Measurements from ENCODE around the gene SPECC1L.
"Not testable (repeated sequence)": the region's sequence is repeated elsewhere in the genome, so short reads cannot be mapped to it uniquely, and the experiment has no call there.

Gene SPECC1L

DNA sequence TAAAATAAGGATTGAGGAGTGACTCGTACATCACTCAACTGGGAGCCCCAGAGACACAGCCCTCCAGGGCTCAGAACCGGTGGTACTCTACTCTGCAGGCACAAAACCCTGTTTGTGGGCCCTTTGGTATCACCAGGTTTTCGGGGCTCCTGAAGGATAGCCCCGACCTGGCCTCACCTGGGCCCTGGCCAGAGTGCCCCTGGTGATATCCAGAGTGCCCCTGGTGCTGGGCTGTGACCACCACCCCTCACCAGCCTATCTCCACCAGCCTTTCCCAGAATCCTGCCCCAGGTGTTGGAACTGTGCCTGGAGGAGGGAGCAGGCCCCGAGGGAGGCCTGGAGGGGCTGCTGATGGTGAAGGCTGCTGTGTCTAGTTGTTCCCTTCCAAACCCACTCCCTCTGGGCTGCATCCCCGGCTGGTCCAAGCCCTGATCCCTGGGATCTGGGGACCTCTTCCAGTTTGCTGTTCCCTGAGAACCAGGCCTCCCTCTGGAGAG is 23.6 kb upstream of the SPECC1L start:
- Histone ChIP-seq H3K27me3 (ENCODE audit: control insufficient read depth in 1 of 2, insufficient read depth in 2 of 2, low read length in 2 of 2) (no peaks in the 10 kb centered on the region), H3K4me3 (ENCODE audit: low read depth in 1 of 2, low read length in 2 of 2) (no peak overlapping the region), H3K9me3 (ENCODE audit: control insufficient read depth in 1 of 2, low read length in 2 of 2) (no peaks in the 10 kb centered on the region), H3K27ac (ENCODE audit: low read depth, low read length) (peak overlapping the region; percentile 42), H3K36me3 (ENCODE audit: control insufficient read depth in 1 of 2, insufficient read depth in 2 of 2, low read length in 2 of 2) (no peaks in the 10 kb centered on the region), H3K4me1 (ENCODE audit: control insufficient read depth in 1 of 2, insufficient read depth in 2 of 2, low read length in 2 of 2) (peaks cover 4 to 14% of the 10 kb centered on the region in 2 donors), H3K9ac (ENCODE audit: low read depth in 1 of 2, low read length in 2 of 2) (no peak overlapping the region)

- H3K9me3 ChIP-seq (ENCODE audit: control insufficient read depth in 1 of 2, low read length in 2 of 2), result no peaks in the 10 kb centered on the region
- no peak overlapping the region for H3K9ac ChIP-seq (ENCODE audit: low read depth in 1 of 2, low read length in 2 of 2)
- no peak overlapping the region for H3K4me3 ChIP-seq (ENCODE audit: low read depth in 1 of 2, low read length in 2 of 2)
- no peaks in the 10 kb centered on the region for H3K27me3 ChIP-seq (ENCODE audit: control insufficient read depth in 1 of 2, insufficient read depth in 2 of 2, low read length in 2 of 2)
- no peaks in the 10 kb centered on the region for H3K36me3 ChIP-seq (ENCODE audit: control insufficient read depth in 1 of 2, insufficient read depth in 2 of 2, low read length in 2 of 2)
- H3K27ac ChIP-seq (ENCODE audit: low read depth, low read length), result no peak overlapping the region
- H3K4me1 ChIP-seq (ENCODE audit: control insufficient read depth in 1 of 2, insufficient read depth in 2 of 2, low read length in 2 of 2), result peaks cover 4 to 14% of the 10 kb centered on the region in 2 donors
Observed at GRCh38 chr22:24247564-24248344, 22.9 kb upstream of the SPECC1L start.

- not testable (repeated sequence) for H3K27ac ChIP-seq (ENCODE audit: low read depth, low read length); H3K27me3 ChIP-seq (ENCODE audit: control insufficient read depth in 1 of 2, insufficient read depth in 2 of 2, low read length in 2 of 2); H3K9me3 ChIP-seq (ENCODE audit: control insufficient read depth in 1 of 2, low read length in 2 of 2); H3K4me3 ChIP-seq (ENCODE audit: low read depth in 1 of 2, low read length in 2 of 2); H3K36me3 ChIP-seq (ENCODE audit: control insufficient read depth in 1 of 2, insufficient read depth in 2 of 2, low read length in 2 of 2); H3K9ac ChIP-seq (ENCODE audit: low read depth in 1 of 2, low read length in 2 of 2)
- peaks cover 4 to 14% of the 10 kb centered on the region in 2 donors for H3K4me1 ChIP-seq (ENCODE audit: control insufficient read depth in 1 of 2, insufficient read depth in 2 of 2, low read length in 2 of 2)
Observed at GRCh38 chr22:24248611-24249010, 22.0 kb upstream of the SPECC1L start.

DNA sequence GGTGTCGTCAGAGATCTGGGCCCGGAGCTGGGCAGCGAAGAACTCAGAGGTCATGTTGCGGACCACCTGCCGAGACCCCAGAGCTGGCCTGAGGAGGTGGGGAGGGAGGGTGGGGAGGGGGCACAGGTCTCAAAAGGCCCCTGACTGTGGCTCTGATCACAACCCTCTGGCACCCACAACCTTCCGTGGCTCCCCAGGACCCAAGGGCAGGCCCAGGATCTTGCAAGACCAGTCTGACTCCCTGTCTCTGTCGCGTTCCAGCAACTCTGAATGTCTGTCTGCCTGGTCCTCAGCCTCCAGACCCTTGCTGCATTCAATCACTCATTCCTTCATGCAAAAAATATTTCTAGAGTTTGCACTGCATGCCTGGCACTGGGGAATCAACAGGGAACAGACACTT is 21.2 kb upstream of the SPECC1L start:
- not testable (repeated sequence) for H3K27ac ChIP-seq (ENCODE audit: low read depth, low read length); H3K9ac ChIP-seq (ENCODE audit: low read depth in 1 of 2, low read length in 2 of 2); H3K9me3 ChIP-seq (ENCODE audit: control insufficient read depth in 1 of 2, low read length in 2 of 2); H3K4me1 ChIP-seq (ENCODE audit: control insufficient read depth in 1 of 2, insufficient read depth in 2 of 2, low read length in 2 of 2); H3K36me3 ChIP-seq (ENCODE audit: control insufficient read depth in 1 of 2, insufficient read depth in 2 of 2, low read length in 2 of 2); H3K27me3 ChIP-seq (ENCODE audit: control insufficient read depth in 1 of 2, insufficient read depth in 2 of 2, low read length in 2 of 2); H3K4me3 ChIP-seq (ENCODE audit: low read depth in 1 of 2, low read length in 2 of 2)

GRCh38 chr22:24251286-24251685 is 19.3 kb upstream of the SPECC1L start:
- not testable (repeated sequence) for H3K4me1 ChIP-seq (ENCODE audit: control insufficient read depth in 1 of 2, insufficient read depth in 2 of 2, low read length in 2 of 2); H3K27ac ChIP-seq (ENCODE audit: low read depth, low read length); H3K27me3 ChIP-seq (ENCODE audit: control insufficient read depth in 1 of 2, insufficient read depth in 2 of 2, low read length in 2 of 2); H3K9ac ChIP-seq (ENCODE audit: low read depth in 1 of 2, low read length in 2 of 2); H3K4me3 ChIP-seq (ENCODE audit: low read depth in 1 of 2, low read length in 2 of 2); H3K9me3 ChIP-seq (ENCODE audit: control insufficient read depth in 1 of 2, low read length in 2 of 2); H3K36me3 ChIP-seq (ENCODE audit: control insufficient read depth in 1 of 2, insufficient read depth in 2 of 2, low read length in 2 of 2)

DNA sequence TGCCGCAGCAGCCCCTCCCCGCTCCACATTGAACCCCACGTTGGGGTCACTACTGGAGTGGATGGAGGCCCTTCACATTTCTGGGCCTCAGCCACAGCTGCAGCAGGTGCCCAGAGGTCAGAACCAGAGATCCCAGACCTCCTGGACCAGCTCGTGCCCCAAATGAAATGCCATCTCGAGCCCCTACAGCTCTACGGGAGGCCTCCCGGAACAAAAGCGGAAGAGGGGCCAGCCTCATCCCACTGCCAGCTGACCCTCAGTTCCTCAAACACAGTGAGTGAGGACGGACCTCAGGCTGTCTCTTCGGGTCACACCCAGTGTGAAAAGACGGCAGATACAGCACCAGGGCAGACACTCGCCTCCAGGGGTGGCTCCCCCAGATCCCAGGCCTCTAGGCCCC is 17.5 kb upstream of the SPECC1L start:
- not testable (repeated sequence) for H3K9me3 ChIP-seq (ENCODE audit: control insufficient read depth in 1 of 2, low read length in 2 of 2); H3K27me3 ChIP-seq (ENCODE audit: control insufficient read depth in 1 of 2, insufficient read depth in 2 of 2, low read length in 2 of 2); H3K9ac ChIP-seq (ENCODE audit: low read depth in 1 of 2, low read length in 2 of 2); H3K4me3 ChIP-seq (ENCODE audit: low read depth in 1 of 2, low read length in 2 of 2); H3K36me3 ChIP-seq (ENCODE audit: control insufficient read depth in 1 of 2, insufficient read depth in 2 of 2, low read length in 2 of 2); H3K27ac ChIP-seq (ENCODE audit: low read depth, low read length); H3K4me1 ChIP-seq (ENCODE audit: control insufficient read depth in 1 of 2, insufficient read depth in 2 of 2, low read length in 2 of 2)

- H3K9me3 ChIP-seq (ENCODE audit: control insufficient read depth in 1 of 2, low read length in 2 of 2); H3K4me3 ChIP-seq (ENCODE audit: low read depth in 1 of 2, low read length in 2 of 2); H3K36me3 ChIP-seq (ENCODE audit: control insufficient read depth in 1 of 2, insufficient read depth in 2 of 2, low read length in 2 of 2); H3K27me3 ChIP-seq (ENCODE audit: control insufficient read depth in 1 of 2, insufficient read depth in 2 of 2, low read length in 2 of 2); H3K27ac ChIP-seq (ENCODE audit: low read depth, low read length); H3K4me1 ChIP-seq (ENCODE audit: control insufficient read depth in 1 of 2, insufficient read depth in 2 of 2, low read length in 2 of 2); H3K9ac ChIP-seq (ENCODE audit: low read depth in 1 of 2, low read length in 2 of 2): not testable (repeated sequence)
Observed at GRCh38 chr22:24256136-24256535, 14.5 kb upstream of the SPECC1L start.

- H3K9ac ChIP-seq (ENCODE audit: low read depth in 1 of 2, low read length in 2 of 2); H3K4me1 ChIP-seq (ENCODE audit: control insufficient read depth in 1 of 2, insufficient read depth in 2 of 2, low read length in 2 of 2); H3K9me3 ChIP-seq (ENCODE audit: control insufficient read depth in 1 of 2, low read length in 2 of 2); H3K27ac ChIP-seq (ENCODE audit: low read depth, low read length); H3K27me3 ChIP-seq (ENCODE audit: control insufficient read depth in 1 of 2, insufficient read depth in 2 of 2, low read length in 2 of 2); H3K36me3 ChIP-seq (ENCODE audit: control insufficient read depth in 1 of 2, insufficient read depth in 2 of 2, low read length in 2 of 2); H3K4me3 ChIP-seq (ENCODE audit: low read depth in 1 of 2, low read length in 2 of 2): not testable (repeated sequence)
Observed at GRCh38 chr22:24256736-24257135, 13.9 kb upstream of the SPECC1L start.

DNA sequence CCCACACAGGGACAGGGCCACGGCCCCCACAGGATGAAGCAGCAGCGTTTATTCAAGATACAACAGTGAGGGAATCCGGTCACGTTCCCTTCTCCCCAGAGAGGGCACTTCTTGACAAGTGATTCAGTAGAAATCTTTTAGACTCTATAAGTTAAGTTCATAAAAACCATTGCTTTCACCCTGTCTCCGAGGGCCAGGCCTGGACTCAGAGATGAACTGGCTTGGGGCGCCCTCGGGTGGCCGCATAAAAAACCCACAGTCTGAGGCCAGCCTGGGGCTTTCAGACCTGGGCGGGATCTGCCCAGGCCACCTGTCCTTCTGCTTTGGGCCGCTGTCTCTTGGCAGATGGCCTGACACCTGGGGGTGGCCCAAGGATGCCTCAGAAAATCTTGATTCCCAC is 11.2 kb upstream of the SPECC1L start:
- not testable (repeated sequence) for H3K4me1 ChIP-seq (ENCODE audit: control insufficient read depth in 1 of 2, insufficient read depth in 2 of 2, low read length in 2 of 2); H3K27ac ChIP-seq (ENCODE audit: low read depth, low read length); H3K4me3 ChIP-seq (ENCODE audit: low read depth in 1 of 2, low read length in 2 of 2); H3K9me3 ChIP-seq (ENCODE audit: control insufficient read depth in 1 of 2, low read length in 2 of 2); H3K36me3 ChIP-seq (ENCODE audit: control insufficient read depth in 1 of 2, insufficient read depth in 2 of 2, low read length in 2 of 2); H3K27me3 ChIP-seq (ENCODE audit: control insufficient read depth in 1 of 2, insufficient read depth in 2 of 2, low read length in 2 of 2); H3K9ac ChIP-seq (ENCODE audit: low read depth in 1 of 2, low read length in 2 of 2)

- H3K9ac ChIP-seq (ENCODE audit: low read depth in 1 of 2, low read length in 2 of 2); H3K27me3 ChIP-seq (ENCODE audit: control insufficient read depth in 1 of 2, insufficient read depth in 2 of 2, low read length in 2 of 2); H3K9me3 ChIP-seq (ENCODE audit: control insufficient read depth in 1 of 2, low read length in 2 of 2); H3K36me3 ChIP-seq (ENCODE audit: control insufficient read depth in 1 of 2, insufficient read depth in 2 of 2, low read length in 2 of 2); H3K4me3 ChIP-seq (ENCODE audit: low read depth in 1 of 2, low read length in 2 of 2); H3K4me1 ChIP-seq (ENCODE audit: control insufficient read depth in 1 of 2, insufficient read depth in 2 of 2, low read length in 2 of 2); H3K27ac ChIP-seq (ENCODE audit: low read depth, low read length): not testable (repeated sequence)
Observed at GRCh38 chr22:24262185-24262749, 8.4 kb upstream of the SPECC1L start.

All from duodenal mucosa (tissue), 2 donors.